Astrocyte of the hippocampus (primary cell): ENCODE measurements around the gene FARP1.
A peak's percentile ranks its signal among the peaks of the same experiment; 100 is the strongest.

Experiments used
- DNase-seq: peaks from one replicate; pipeline ENCODE4 v3.0.0; 2011; ENCODE audit warnings: low read depth, low spot score

The FARP1 gene

GRCh38 chr13:98142380-98143156, at the start of gene FARP1:
TSS of gene FARP1 (plus strand) at chr13:98143094. CDS start at chr13:98213243, 70,149 bp downstream.
- DNase-seq = peak; percentile 94

- DNase-seq = no peak
Measured at GRCh38 chr13:98094678-98095266, 48.1 kb upstream of the FARP1 start.

GRCh38 chr13:98096059-98096458, 46.8 kb upstream of the FARP1 start:
- no peak for DNase-seq

GRCh38 chr13:98097749-98098148, 45.1 kb upstream of the FARP1 start:
- DNase-seq = no peak

GRCh38 chr13:98098516-98098915, 44.4 kb upstream of the FARP1 start:
- DNase-seq = no peak

- DNase-seq = no peak
Measured at GRCh38 chr13:98099627-98100026, 43.3 kb upstream of the FARP1 start.

GRCh38 chr13:98100481-98100880, 42.4 kb upstream of the FARP1 start:
- no peak for DNase-seq

- peak; percentile 12 for DNase-seq
Measured at GRCh38 chr13:98103531-98103930, 39.4 kb upstream of the FARP1 start.

GRCh38 chr13:98103942-98104880, 38.7 kb upstream of the FARP1 start:
- peak; percentile 13 for DNase-seq

GRCh38 chr13:98105929-98106336, 37.0 kb upstream of the FARP1 start:
- peak; percentile 27 for DNase-seq

GRCh38 chr13:98108341-98108740, 34.6 kb upstream of the FARP1 start:
- DNase-seq = peak; percentile 40

- no peak for DNase-seq
Measured at GRCh38 chr13:98109226-98109853, 33.6 kb upstream of the FARP1 start.

- DNase-seq = no peak
Measured at GRCh38 chr13:98110749-98111148, 32.1 kb upstream of the FARP1 start.

GRCh38 chr13:98111168-98112098, 31.5 kb upstream of the FARP1 start:
- no peak for DNase-seq

- DNase-seq = no peak
Measured at GRCh38 chr13:98112456-98112855, 30.4 kb upstream of the FARP1 start.

- no peak for DNase-seq
Measured at GRCh38 chr13:98118865-98119264, 24.0 kb upstream of the FARP1 start.

- DNase-seq = no peak
Measured at GRCh38 chr13:98123176-98123575, 19.7 kb upstream of the FARP1 start.

- DNase-seq = no peak
Measured at GRCh38 chr13:98129059-98129746, 13.7 kb upstream of the FARP1 start.

GRCh38 chr13:98133946-98134345, 8.9 kb upstream of the FARP1 start:
- no peak for DNase-seq

- DNase-seq = no peak
Measured at GRCh38 chr13:98134901-98135300, 8.0 kb upstream of the FARP1 start.
